Rectal smooth muscle tissue (tissue), 1 donor: ENCODE results near the gene SEC23A.
"Not testable (repeated sequence)": the region's sequence is repeated elsewhere in the genome, so short reads cannot be mapped to it uniquely, and the experiment has no call there.

ENCODE experiments used
- H3K27ac ChIP-seq: one replicate; pipeline ENCODE4 v1.7.0; 2013; ENCODE audit warnings: low read depth, low read length, inconsistent platforms
- H3K27me3 ChIP-seq: one replicate; pipeline ENCODE4 v1.7.0; 2013; ENCODE audit warnings: low read length; ENCODE audit not compliant: control insufficient read depth, insufficient read depth
- H3K36me3 ChIP-seq: one replicate; pipeline ENCODE4 v1.7.0; 2013; ENCODE audit warnings: low read length; ENCODE audit not compliant: control insufficient read depth, insufficient read depth
- H3K4me1 ChIP-seq: one replicate; pipeline ENCODE4 v1.7.0; 2013; ENCODE audit warnings: low read length; ENCODE audit not compliant: control insufficient read depth, insufficient read depth
- H3K4me3 ChIP-seq: one replicate; pipeline ENCODE4 v1.7.0; 2013; ENCODE audit warnings: low read length
- H3K9ac ChIP-seq: one replicate; pipeline ENCODE4 v1.7.0; 2013; ENCODE audit warnings: low read length

Gene SEC23A

GRCh38 chr14:39016733-39017095, 86.3 kb downstream of the SEC23A start:
- no peaks in the 10 kb centered on the region for H3K4me1 ChIP-seq
- H3K4me3 ChIP-seq, result no peak overlapping the region
- no peak overlapping the region for H3K9ac ChIP-seq
- no peaks in the 10 kb centered on the region for H3K27me3 ChIP-seq
- H3K36me3 ChIP-seq, result no peaks in the 10 kb centered on the region
- H3K27ac ChIP-seq, result no peak overlapping the region

GRCh38 chr14:39015964-39016577, 87.0 kb downstream of the SEC23A start:
- H3K36me3 ChIP-seq, result no peaks in the 10 kb centered on the region
- H3K27me3 ChIP-seq, result no peaks in the 10 kb centered on the region
- H3K9ac ChIP-seq, result no peak overlapping the region
- no peaks in the 10 kb centered on the region for H3K4me1 ChIP-seq
- no peak overlapping the region for H3K4me3 ChIP-seq
- no peak overlapping the region for H3K27ac ChIP-seq

DNA sequence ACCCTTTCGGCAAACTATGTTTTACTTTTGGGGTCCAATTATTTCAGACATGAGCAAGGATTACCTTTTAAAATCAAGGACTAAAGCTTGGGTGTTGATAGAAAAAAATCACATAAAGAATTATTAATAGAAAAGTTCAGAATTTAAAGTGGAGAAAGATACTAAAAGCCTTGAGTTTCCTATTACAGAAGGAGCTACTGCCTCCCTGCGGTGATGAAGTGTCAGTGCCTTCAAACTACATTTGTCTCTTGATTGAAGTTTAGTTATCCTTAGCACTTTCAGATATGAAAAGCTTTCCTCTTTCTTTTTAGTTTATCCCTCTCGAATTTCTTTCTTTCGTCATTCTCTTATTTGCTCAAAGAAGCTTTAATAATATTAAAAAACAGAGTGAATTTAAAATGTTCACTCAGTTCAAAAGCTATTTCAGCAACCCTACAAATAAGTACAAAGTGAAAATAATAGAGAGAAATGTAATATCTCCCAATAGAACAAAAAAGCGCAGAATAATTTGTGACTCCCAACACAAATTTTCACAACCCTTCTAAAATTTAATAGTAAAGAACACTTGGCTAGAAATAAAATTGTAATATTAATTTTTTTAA, 87.6 kb downstream of the SEC23A start:
- H3K4me1 ChIP-seq, result no peaks in the 10 kb centered on the region
- H3K36me3 ChIP-seq, result no peaks in the 10 kb centered on the region
- no peak overlapping the region for H3K4me3 ChIP-seq
- no peaks in the 10 kb centered on the region for H3K27me3 ChIP-seq
- no peak overlapping the region for H3K9ac ChIP-seq
- no peak overlapping the region for H3K27ac ChIP-seq

DNA sequence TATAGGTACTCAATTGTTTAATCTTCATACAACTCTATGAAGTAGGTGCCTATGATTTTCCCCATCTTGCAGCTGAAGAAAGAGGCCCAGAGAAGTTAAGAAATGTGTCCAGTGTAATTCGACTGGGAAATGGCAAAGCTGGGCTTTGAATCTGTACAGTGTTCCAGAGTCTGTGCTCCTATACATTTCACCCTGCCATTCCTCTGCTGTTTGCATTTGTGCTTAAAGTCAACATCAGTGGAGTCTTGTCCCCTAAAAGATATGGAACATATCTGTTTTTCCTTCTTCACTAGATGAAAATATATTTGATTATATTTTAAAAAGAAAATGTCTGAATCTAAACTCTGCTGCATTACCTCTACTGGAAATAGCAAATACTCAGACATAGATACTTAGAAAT, 88.6 kb downstream of the SEC23A start:
- no peak overlapping the region for H3K9ac ChIP-seq
- H3K36me3 ChIP-seq, result no peaks in the 10 kb centered on the region
- H3K4me3 ChIP-seq, result no peak overlapping the region
- no peaks in the 10 kb centered on the region for H3K27me3 ChIP-seq
- H3K4me1 ChIP-seq, result no peaks in the 10 kb centered on the region
- H3K27ac ChIP-seq, result no peak overlapping the region

DNA sequence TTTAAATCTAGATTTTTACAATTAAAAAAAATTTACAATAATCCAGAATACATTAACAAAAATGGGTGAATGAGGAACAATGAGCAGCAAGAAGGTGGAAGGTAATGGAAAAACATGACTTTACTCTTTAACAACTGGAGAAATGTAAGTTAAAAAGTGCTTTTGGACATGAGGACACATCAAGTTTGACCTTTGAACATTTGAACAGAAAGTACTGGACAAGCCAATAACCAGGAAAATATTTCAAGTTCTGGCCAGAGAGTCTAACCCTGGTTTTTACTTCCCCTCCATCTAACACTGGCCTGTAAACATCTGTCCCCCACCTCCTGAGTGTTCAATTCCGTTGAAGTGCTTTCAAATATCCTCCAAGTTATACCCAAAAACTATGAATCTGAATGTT, 94.1 kb downstream of the SEC23A start:
- H3K27ac ChIP-seq, H3K36me3 ChIP-seq, H3K27me3 ChIP-seq, H3K4me1 ChIP-seq, H3K4me3 ChIP-seq, H3K9ac ChIP-seq: not testable (repeated sequence)

GRCh38 chr14:39006721-39007410, 96.2 kb downstream of the SEC23A start:
- Histone ChIP-seq H3K27me3 (no peaks in the 10 kb centered on the region), H3K4me1 (no peaks in the 10 kb centered on the region), H3K9ac (no peak overlapping the region), H3K4me3 (no peak overlapping the region), H3K36me3 (no peaks in the 10 kb centered on the region), H3K27ac (no peak overlapping the region)

DNA sequence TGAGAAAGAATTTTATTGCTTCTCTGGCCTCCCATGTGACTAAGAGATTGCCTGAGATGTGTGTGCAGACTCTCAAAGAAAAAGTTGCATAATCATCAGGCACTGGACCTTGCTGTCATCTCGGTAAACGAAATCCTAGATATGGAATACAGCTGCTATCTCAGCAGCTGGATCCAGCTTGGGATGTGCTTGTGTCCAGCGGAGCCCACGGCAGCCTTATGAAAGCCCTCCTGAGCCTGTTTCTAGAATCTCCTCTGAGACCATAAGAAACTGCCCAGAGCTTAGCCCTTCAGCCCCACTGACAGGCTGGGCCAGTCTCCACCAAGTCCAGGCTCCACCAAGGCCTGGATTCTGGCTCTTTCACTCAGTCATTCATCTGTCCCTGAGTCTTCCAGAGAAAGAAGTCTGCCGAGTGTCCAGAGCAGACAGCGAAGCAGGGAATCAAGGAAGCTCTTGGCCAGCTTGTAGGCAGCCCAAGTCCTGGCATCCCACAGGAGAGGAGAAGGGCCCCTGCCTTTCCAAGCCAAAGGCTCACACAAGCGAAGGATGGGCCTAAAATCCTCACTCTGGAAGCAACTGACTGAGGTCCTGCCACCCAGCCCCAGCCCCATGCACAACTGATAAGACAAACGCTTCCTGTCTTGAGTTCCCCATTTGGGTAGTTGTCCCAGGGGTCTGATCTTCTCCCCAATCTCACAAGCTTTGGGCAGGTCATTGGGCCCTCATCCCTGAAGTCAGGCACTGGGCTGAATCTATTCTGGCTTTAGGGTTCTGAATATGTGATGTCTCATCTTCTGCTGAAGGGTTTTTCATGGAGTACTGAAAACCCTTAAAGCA, 97.8 kb downstream of the SEC23A start:
- Histone ChIP-seq H3K36me3 (no peaks in the 10 kb centered on the region), H3K27ac (no peak overlapping the region), H3K27me3 (no peaks in the 10 kb centered on the region)

DNA sequence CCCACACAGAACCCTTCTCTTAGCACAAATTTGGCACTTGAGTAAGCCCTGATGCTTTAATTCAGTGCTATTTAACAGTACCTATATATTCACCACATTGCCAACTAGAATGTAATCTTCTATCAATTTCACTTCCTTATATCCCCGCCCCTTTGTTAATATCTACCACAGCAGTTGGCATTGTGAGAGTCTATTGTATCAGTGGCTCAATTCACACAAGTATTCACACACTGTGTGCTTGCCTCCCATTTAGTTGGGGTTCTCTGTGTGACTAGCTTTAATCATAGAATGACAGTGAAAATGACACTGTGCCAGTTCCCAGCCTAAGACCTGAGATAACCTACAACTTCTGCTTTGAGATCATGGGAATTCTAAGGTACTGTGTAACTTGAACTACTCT, 103.1 kb downstream of the SEC23A start:
- Histone ChIP-seq H3K4me3 (no peak overlapping the region), H3K27ac (no peak overlapping the region)

More for the DNA sequence above, 97.8 kb downstream of the SEC23A start:
- H3K4me3 ChIP-seq, result no peak overlapping the region
- no peaks in the 10 kb centered on the region for H3K4me1 ChIP-seq
- H3K9ac ChIP-seq, result no peak overlapping the region

GRCh38 chr14:38994731-38995130, 108.3 kb downstream of the SEC23A start:
- Histone ChIP-seq H3K4me1 (no peaks in the 10 kb centered on the region), H3K36me3 (no peaks in the 10 kb centered on the region), H3K9ac (no peak overlapping the region), H3K27me3 (no peaks in the 10 kb centered on the region), H3K27ac (no peak overlapping the region), H3K4me3 (no peak overlapping the region)

More for the DNA sequence above, 103.1 kb downstream of the SEC23A start:
- Histone ChIP-seq H3K9ac (no peak overlapping the region), H3K36me3 (no peaks in the 10 kb centered on the region), H3K27me3 (no peaks in the 10 kb centered on the region), H3K4me1 (no peaks in the 10 kb centered on the region)

- H3K4me3 ChIP-seq, result no peak overlapping the region
Observed at GRCh38 chr14:38993981-38994380, 109.1 kb downstream of the SEC23A start.

DNA sequence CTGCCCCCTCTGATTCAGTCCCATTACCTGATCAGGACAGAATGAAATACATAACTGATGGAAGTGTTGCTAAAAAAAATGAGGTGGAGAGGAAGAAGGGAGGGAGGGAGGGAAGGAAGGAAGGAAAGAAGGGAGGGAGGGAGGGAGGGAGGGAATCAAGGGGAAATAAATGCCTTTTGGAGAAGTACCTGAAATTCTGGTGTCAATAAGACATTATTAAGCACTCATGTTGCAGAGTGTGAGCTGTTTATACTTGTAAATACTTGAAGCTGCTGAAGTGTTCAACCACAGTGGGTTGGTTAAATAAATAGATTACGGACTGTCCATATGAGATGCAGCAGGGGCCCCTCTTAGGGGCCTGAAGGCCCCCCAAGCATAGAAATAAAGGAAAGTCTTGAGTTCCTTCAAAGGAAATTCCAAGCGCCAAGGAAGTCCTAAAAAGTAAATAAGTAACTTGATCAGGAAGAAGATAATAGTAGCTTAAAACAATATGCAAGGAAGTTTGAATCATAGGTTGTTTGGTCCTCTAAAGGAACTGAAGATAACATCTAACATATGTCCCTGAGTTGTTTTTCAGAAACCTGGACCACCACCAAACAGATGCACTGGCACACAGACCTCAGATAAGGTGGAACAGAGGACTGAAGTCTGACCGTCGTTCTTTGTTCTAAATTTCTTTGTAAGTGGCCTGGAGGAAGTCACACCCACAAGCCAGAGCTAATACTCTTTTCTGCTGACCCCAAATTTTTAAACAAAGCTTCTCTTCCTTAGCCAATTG, 110.8 kb downstream of the SEC23A start:
- no peak overlapping the region for H3K9ac ChIP-seq
- no peaks in the 10 kb centered on the region for H3K27me3 ChIP-seq
- H3K4me3 ChIP-seq, result no peak overlapping the region
- no peak overlapping the region for H3K27ac ChIP-seq
- H3K4me1 ChIP-seq, result no peaks in the 10 kb centered on the region
- H3K36me3 ChIP-seq, result no peaks in the 10 kb centered on the region

More at GRCh38 chr14:38993981-38994380, 109.1 kb downstream of the SEC23A start:
- Histone ChIP-seq H3K27me3 (no peaks in the 10 kb centered on the region), H3K4me1 (no peaks in the 10 kb centered on the region), H3K27ac (no peak overlapping the region), H3K9ac (no peak overlapping the region), H3K36me3 (no peaks in the 10 kb centered on the region)

GRCh38 chr14:38991299-38991698, 111.7 kb downstream of the SEC23A start:
- no peak overlapping the region for H3K27ac ChIP-seq

More at GRCh38 chr14:38991299-38991698, 111.7 kb downstream of the SEC23A start:
- Histone ChIP-seq H3K4me1 (no peaks in the 10 kb centered on the region), H3K36me3 (no peaks in the 10 kb centered on the region), H3K9ac (no peak overlapping the region), H3K27me3 (no peaks in the 10 kb centered on the region), H3K4me3 (no peak overlapping the region)
